ENCODE measurements around the gene NPTX2. TPM values are rescaled to one million over a fixed set of nuclear protein-coding genes. Genes with fewer than 3 reads are reported as not detected.
"Not testable (repeated sequence)": the region's sequence is repeated elsewhere in the genome, so short reads cannot be mapped to it uniquely, and the experiment has no call there.

NPTX2 gene
- total RNA-seq, 1 donor from 2014 or later: 5.1 TPM

DNA sequence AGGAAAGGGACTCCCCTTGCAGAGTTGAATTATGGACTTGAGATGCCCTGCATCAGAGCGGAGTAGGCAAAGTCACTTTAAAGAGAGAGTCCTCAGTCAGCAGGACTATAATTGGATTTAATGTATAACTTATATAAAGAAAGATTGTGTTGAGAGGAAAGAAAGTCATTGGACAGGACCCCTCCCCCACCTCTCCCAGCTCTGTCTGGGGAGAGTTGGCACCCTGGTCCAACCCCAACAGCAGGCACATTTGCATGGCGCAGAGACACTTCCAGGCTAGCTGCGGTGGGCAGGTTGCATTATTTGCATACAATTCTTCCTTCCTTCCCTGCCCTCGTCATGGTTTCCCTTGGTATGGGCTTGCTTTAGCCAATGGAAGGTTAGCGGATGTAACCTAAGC lies 46.1 kb upstream of the NPTX2 start:
- Mint-ChIP-seq H3K9me3 (ENCODE audit: unreplicated experiment) (peaks cover 14% of the 10 kb centered on the region), H3K4me3 (ENCODE audit: unreplicated experiment) (no peak overlapping the region), H3K27me3 (ENCODE audit: unreplicated experiment) (no peaks in the 10 kb centered on the region), H3K36me3 (ENCODE audit: unreplicated experiment) (no peaks in the 10 kb centered on the region), H3K27ac (ENCODE audit: unreplicated experiment) (no peak overlapping the region), H3K4me1 (ENCODE audit: unreplicated experiment) (peaks cover 23% of the 10 kb centered on the region)
- TF ChIP-seq, protein P1, sequence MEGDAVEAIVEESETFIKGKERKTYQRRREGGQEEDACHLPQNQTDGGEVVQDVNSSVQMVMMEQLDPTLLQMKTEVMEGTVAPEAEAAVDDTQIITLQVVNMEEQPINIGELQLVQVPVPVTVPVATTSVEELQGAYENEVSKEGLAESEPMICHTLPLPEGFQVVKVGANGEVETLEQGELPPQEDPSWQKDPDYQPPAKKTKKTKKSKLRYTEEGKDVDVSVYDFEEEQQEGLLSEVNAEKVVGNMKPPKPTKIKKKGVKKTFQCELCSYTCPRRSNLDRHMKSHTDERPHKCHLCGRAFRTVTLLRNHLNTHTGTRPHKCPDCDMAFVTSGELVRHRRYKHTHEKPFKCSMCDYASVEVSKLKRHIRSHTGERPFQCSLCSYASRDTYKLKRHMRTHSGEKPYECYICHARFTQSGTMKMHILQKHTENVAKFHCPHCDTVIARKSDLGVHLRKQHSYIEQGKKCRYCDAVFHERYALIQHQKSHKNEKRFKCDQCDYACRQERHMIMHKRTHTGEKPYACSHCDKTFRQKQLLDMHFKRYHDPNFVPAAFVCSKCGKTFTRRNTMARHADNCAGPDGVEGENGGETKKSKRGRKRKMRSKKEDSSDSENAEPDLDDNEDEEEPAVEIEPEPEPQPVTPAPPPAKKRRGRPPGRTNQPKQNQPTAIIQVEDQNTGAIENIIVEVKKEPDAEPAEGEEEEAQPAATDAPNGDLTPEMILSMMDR (IDR thresholded peaks at IDR 0.05): no peak
- DNase-seq (ENCODE audit: extremely low spot score, unreplicated experiment): no peak

DNA sequence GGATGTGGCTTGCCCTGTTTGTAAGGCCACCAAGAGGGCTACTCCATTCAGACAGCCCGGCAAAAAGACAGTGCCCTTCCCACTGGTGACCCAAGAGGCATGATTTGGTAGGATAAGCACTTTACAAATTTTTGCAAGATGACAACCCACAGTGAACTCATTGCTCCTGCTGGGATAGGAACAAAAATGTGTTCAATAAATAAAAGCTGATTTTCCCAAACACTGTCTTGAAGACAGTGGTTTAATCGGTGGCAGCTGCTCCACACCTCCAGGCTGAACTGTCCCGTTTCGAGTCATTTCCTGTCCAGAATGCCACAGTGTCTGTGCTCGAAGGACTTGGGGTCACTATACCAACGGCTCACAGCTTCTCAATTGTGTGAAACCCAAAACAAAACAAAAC lies 45.1 kb upstream of the NPTX2 start:
- peaks cover 19% of the 10 kb centered on the region for H3K4me1 Mint-ChIP-seq (ENCODE audit: unreplicated experiment)
- no peaks in the 10 kb centered on the region for H3K27me3 Mint-ChIP-seq (ENCODE audit: unreplicated experiment)
- no peak overlapping the region for H3K4me3 Mint-ChIP-seq (ENCODE audit: unreplicated experiment)
- no peak for DNase-seq (ENCODE audit: extremely low spot score, unreplicated experiment)
- H3K27ac Mint-ChIP-seq (ENCODE audit: unreplicated experiment): no peak overlapping the region
- peaks cover 17% of the 10 kb centered on the region for H3K9me3 Mint-ChIP-seq (ENCODE audit: unreplicated experiment)
- TF ChIP-seq, protein P1 (IDR thresholded peaks at IDR 0.05): no peak
- H3K36me3 Mint-ChIP-seq (ENCODE audit: unreplicated experiment): no peaks in the 10 kb centered on the region

DNA sequence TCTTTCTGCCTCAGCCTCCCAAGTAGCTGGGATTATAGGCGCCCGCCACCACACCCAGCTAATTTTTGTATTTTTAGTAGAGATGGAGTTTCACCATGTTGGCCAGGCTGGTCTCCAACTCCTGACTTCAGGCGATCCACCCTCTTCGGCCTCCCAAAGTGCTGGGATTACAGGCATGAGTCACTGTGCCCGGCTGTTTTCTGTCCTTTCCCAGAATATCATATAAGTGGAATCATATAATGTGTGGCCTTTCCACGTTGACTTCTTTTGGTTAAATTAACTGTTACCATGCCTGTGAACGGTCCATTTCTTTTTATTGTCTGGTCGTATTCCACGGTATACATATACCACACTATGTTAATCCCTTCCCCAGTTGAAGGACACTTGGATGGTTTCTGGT lies 44.4 kb upstream of the NPTX2 start:
- H3K36me3 Mint-ChIP-seq (ENCODE audit: unreplicated experiment); DNase-seq (ENCODE audit: extremely low spot score, unreplicated experiment); H3K27ac Mint-ChIP-seq (ENCODE audit: unreplicated experiment); H3K27me3 Mint-ChIP-seq (ENCODE audit: unreplicated experiment); H3K4me3 Mint-ChIP-seq (ENCODE audit: unreplicated experiment): not testable (repeated sequence)
- peaks cover 19% of the 10 kb centered on the region for H3K4me1 Mint-ChIP-seq (ENCODE audit: unreplicated experiment)
- H3K9me3 Mint-ChIP-seq (ENCODE audit: unreplicated experiment): peaks cover 17% of the 10 kb centered on the region

DNA sequence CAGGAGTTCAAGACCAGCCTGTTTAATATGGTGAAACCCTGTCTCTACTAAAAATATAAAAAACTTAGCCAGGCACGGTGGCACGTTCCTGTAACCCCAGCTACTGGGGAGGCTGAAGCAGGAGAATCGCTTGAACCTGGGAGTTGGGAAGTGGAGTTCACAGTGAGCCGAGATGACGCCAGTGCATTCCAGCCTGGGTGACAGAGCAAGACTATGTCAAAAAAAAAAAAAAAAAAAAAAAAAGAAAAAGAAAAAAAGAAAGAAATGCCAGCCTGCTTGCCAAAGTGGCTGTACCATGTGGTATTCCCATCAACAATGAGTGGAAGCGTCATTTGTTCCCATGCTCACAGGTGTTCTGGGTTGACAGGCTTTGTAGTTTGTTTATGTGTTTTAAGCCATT lies 43.3 kb upstream of the NPTX2 start:
- Mint-ChIP-seq H3K9me3 (ENCODE audit: unreplicated experiment) (peaks cover 17% of the 10 kb centered on the region), H3K4me1 (ENCODE audit: unreplicated experiment) (peaks cover 19% of the 10 kb centered on the region), H3K27me3 (ENCODE audit: unreplicated experiment) (no peaks in the 10 kb centered on the region), H3K27ac (ENCODE audit: unreplicated experiment) (no peak overlapping the region), H3K36me3 (ENCODE audit: unreplicated experiment) (no peaks in the 10 kb centered on the region), H3K4me3 (ENCODE audit: unreplicated experiment) (no peak overlapping the region)
- TF ChIP-seq, protein P1 (IDR thresholded peaks at IDR 0.05): no peak
- DNase-seq (ENCODE audit: extremely low spot score, unreplicated experiment): no peak

DNA sequence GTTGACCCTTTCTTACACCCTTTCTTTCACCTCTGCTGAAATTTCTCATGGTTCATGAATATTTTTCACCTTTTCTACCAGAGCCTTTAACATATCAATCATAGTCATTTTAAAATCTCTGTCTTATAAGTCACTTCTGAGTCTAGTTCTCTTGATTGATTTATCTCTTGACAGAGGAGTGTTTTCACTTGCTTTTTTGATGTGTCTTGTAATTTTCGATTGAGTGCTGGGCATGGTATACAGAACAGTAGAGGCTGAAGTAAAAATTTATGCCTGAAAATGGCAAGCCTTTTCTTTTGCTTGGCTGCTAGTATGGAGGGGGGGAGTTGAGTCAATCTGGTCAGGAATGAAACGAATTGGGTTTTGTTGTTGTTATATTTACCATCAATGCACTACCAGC lies 41.2 kb upstream of the NPTX2 start:
- Mint-ChIP-seq H3K27ac (ENCODE audit: unreplicated experiment) (no peak overlapping the region), H3K9me3 (ENCODE audit: unreplicated experiment) (peaks cover 17% of the 10 kb centered on the region), H3K27me3 (ENCODE audit: unreplicated experiment) (no peaks in the 10 kb centered on the region), H3K4me3 (ENCODE audit: unreplicated experiment) (no peak overlapping the region), H3K36me3 (ENCODE audit: unreplicated experiment) (no peaks in the 10 kb centered on the region), H3K4me1 (ENCODE audit: unreplicated experiment) (peaks cover 13% of the 10 kb centered on the region)
- DNase-seq (ENCODE audit: extremely low spot score, unreplicated experiment): no peak
- TF ChIP-seq, protein P1 (IDR thresholded peaks at IDR 0.05): no peak

DNA sequence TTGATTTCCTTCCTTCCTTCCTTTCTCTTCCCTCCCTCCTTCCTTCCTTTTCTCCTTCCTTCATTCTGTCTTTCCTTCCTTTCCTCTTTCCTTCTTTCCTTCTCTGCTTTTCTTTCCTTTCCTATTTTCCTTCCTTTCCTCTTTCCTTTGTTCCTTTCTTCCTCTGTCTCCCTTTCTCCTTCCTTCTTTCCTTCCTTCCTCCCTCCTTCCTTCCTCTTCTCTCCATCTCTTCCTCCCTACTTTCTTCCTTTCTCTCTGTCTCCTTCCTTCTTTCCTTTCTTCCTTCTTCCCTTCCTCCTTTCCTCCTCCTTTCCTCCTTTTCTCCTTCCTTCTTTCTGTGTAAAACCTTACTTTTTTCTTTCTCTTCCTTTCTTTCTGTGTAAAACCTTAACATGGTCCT lies 32.3 kb upstream of the NPTX2 start:
- no peak overlapping the region for H3K4me3 Mint-ChIP-seq (ENCODE audit: unreplicated experiment)
- H3K36me3 Mint-ChIP-seq (ENCODE audit: unreplicated experiment): no peaks in the 10 kb centered on the region
- H3K27me3 Mint-ChIP-seq (ENCODE audit: unreplicated experiment): peaks cover 7% of the 10 kb centered on the region
- no peaks in the 10 kb centered on the region for H3K4me1 Mint-ChIP-seq (ENCODE audit: unreplicated experiment)
- no peak for DNase-seq (ENCODE audit: extremely low spot score, unreplicated experiment)
- no peak overlapping the region for H3K27ac Mint-ChIP-seq (ENCODE audit: unreplicated experiment)
- TF ChIP-seq, protein P1 (IDR thresholded peaks at IDR 0.05): no peak
- peaks cover 10% of the 10 kb centered on the region for H3K9me3 Mint-ChIP-seq (ENCODE audit: unreplicated experiment)

Measured in osteocyte (in vitro differentiated cells).